Measurements from ENCODE around the gene PRPF38B. TPM values are rescaled to one million over a fixed set of nuclear protein-coding genes. Genes with fewer than 3 reads are reported as not detected.

Gene PRPF38B
- polyA plus RNA-seq, 1 of the 3 experiments (the other 2 are of a cell fraction): 17.5 TPM

DNA sequence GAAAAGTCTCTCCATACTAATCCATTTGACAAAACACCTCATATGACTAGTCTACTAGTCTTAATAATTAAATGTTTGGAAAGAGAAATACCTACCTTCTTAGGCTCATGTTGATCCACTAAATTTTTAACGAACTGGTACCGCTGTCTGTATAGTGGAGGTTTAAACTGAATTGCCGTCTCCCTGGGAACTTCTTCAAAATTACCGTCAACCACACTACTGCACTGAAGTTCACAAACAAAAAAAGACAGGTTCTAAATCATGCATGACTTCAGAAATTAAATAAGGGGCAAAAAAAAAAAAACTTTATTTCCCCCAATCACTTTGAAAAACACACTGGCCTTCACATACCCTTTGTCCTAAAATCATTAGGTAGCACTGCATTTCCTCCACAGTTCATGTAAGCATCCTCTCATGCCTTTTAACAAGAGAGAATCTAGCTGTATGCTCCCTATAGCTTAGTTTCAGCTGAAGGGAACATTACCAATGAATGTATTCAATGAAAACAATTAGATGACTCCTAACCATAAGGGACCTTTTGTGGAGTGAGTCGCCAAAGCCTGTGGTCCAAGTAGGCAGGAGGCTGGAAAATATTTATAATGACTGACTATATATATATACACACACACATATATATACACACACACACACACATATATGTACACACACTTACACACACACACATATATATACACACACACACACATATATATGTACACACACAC lies 34.6 kb upstream of the PRPF38B start:
- no peak overlapping the region for H2AFZ ChIP-seq (ENCODE audit: low read depth)
- WGBS (ENCODE audit: low lambda C conversion rate): 90% methylated on average over 5 of the region's 5 CpGs
- POLR2A ChIA-PET: interaction anchor here (0.7 kb wide), 1 partner anchor 858 kb away, joined by 4 read pairs; no protein-coding TSS in a partner anchor
- no peaks in the 10 kb centered on the region; a peak in 1 of 4 replicates for H3K4me1 ChIP-seq (ENCODE audit: control insufficient read depth in 1 of 2, insufficient read depth in 2 of 2, low read depth in 1 of 2, low read length in 1 of 2)
- H3K9ac ChIP-seq: no peak overlapping the region
- H3K36me3 ChIP-seq (replicated peaks in 1 of 2; ENCODE audit: control insufficient read depth in 1 of 2, insufficient read depth in 2 of 2, low read length in 1 of 2): no peaks in the 10 kb centered on the region
- no peaks in the 10 kb centered on the region for H3F3A ChIP-seq (replicated peaks; ENCODE audit: insufficient read depth)
- no peaks in the 10 kb centered on the region for H3K9me2 ChIP-seq
- H3K27me3 ChIP-seq (ENCODE audit: insufficient read depth): no peaks in the 10 kb centered on the region
- TF ChIP-seq, protein P1, sequence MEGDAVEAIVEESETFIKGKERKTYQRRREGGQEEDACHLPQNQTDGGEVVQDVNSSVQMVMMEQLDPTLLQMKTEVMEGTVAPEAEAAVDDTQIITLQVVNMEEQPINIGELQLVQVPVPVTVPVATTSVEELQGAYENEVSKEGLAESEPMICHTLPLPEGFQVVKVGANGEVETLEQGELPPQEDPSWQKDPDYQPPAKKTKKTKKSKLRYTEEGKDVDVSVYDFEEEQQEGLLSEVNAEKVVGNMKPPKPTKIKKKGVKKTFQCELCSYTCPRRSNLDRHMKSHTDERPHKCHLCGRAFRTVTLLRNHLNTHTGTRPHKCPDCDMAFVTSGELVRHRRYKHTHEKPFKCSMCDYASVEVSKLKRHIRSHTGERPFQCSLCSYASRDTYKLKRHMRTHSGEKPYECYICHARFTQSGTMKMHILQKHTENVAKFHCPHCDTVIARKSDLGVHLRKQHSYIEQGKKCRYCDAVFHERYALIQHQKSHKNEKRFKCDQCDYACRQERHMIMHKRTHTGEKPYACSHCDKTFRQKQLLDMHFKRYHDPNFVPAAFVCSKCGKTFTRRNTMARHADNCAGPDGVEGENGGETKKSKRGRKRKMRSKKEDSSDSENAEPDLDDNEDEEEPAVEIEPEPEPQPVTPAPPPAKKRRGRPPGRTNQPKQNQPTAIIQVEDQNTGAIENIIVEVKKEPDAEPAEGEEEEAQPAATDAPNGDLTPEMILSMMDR (IDR thresholded peaks at IDR 0.05): no peak
- TF ChIP-seq SMC3 (IDR thresholded peaks at IDR 0.05; ENCODE audit: low read depth, low read length) (no peak), FOXM1 (IDR thresholded peaks at IDR 0.05; ENCODE audit: low read depth) (no peak), ELF1 (IDR thresholded peaks at IDR 0.05) (no peak), MXI1 (IDR thresholded peaks at IDR 0.05; ENCODE audit: low read depth, low read length) (no peak), TEAD4 (IDR thresholded peaks at IDR 0.05; ENCODE audit: borderline replicate concordance, insufficient read depth) (no peak), FOXJ3 (CRISPR knock-in tag; IDR thresholded peaks at IDR 0.05) (no peak), GABPA (IDR thresholded peaks at IDR 0.05; ENCODE audit: low read depth) (no peak), RFX5 (IDR thresholded peaks at IDR 0.05; ENCODE audit: low read length) (no peak), TAF1 (IDR thresholded peaks at IDR 0.05; ENCODE audit: borderline replicate concordance, low read depth, low read length) (no peak), RAD21 (IDR thresholded peaks at IDR 0.05; ENCODE audit: low read length) (no peak), RXRA (IDR thresholded peaks at IDR 0.05; ENCODE audit: borderline replicate concordance, low read depth) (no peak), NRF1 (IDR thresholded peaks at IDR 0.05; ENCODE audit: low read depth, low read length) (no peak), NFIC (IDR thresholded peaks at IDR 0.05; ENCODE audit: borderline replicate concordance) (no peak), YY1 (IDR thresholded peaks at IDR 0.05; ENCODE audit: low read depth) (no peak), SIN3A (IDR thresholded peaks at IDR 0.05; ENCODE audit: borderline replicate concordance, low read depth, low read length) (no peak)
- TF ChIP-seq, protein P2, sequence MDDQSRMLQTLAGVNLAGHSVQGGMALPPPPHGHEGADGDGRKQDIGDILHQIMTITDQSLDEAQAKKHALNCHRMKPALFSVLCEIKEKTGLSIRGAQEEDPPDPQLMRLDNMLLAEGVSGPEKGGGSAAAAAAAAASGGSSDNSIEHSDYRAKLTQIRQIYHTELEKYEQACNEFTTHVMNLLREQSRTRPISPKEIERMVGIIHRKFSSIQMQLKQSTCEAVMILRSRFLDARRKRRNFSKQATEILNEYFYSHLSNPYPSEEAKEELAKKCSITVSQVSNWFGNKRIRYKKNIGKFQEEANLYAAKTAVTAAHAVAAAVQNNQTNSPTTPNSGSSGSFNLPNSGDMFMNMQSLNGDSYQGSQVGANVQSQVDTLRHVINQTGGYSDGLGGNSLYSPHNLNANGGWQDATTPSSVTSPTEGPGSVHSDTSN (IDR thresholded peaks at IDR 0.05): no peak
- TF ChIP-seq, protein P3, sequence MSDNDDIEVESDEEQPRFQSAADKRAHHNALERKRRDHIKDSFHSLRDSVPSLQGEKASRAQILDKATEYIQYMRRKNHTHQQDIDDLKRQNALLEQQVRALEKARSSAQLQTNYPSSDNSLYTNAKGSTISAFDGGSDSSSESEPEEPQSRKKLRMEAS (IDR thresholded peaks at IDR 0.05; ENCODE audit: low read depth): no peak
- TF ChIP-seq, protein P4, sequence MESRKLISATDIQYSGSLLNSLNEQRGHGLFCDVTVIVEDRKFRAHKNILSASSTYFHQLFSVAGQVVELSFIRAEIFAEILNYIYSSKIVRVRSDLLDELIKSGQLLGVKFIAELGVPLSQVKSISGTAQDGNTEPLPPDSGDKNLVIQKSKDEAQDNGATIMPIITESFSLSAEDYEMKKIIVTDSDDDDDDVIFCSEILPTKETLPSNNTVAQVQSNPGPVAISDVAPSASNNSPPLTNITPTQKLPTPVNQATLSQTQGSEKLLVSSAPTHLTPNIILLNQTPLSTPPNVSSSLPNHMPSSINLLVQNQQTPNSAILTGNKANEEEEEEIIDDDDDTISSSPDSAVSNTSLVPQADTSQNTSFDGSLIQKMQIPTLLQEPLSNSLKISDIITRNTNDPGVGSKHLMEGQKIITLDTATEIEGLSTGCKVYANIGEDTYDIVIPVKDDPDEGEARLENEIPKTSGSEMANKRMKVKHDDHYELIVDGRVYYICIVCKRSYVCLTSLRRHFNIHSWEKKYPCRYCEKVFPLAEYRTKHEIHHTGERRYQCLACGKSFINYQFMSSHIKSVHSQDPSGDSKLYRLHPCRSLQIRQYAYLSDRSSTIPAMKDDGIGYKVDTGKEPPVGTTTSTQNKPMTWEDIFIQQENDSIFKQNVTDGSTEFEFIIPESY (IDR thresholded peaks at IDR 0.05; ENCODE audit: borderline replicate concordance, low read depth): no peak
- TF ChIP-seq, protein P5, sequence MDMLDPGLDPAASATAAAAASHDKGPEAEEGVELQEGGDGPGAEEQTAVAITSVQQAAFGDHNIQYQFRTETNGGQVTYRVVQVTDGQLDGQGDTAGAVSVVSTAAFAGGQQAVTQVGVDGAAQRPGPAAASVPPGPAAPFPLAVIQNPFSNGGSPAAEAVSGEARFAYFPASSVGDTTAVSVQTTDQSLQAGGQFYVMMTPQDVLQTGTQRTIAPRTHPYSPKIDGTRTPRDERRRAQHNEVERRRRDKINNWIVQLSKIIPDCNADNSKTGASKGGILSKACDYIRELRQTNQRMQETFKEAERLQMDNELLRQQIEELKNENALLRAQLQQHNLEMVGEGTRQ (IDR thresholded peaks at IDR 0.05; ENCODE audit: borderline replicate concordance, low read depth, low read length): no peak
- H3K27ac ChIP-seq (ENCODE audit: low read depth in 2 of 2, low read length in 1 of 2): no peak overlapping the region
- no peak overlapping the region for H3K4me3 ChIP-seq (ENCODE audit: low read depth in 2 of 2, low read length in 1 of 2)
- H4K20me1 ChIP-seq (ENCODE audit: insufficient read depth): no peaks in the 10 kb centered on the region
- CTCF ChIA-PET: interaction anchor here (1.0 to 2.1 kb wide), 2 partner anchors 14 to 145 kb away, joined by 3 to 7 read pairs; no protein-coding TSS in a partner anchor
- no peaks in the 10 kb centered on the region for H3K9me3 ChIP-seq
- no peak for DNase-seq
- no peaks in the 10 kb centered on the region for H3K79me2 ChIP-seq (ENCODE audit: insufficient read depth)
- H3K4me2 ChIP-seq: no peak overlapping the region
